ENCODE results near the gene P2RX6. TPM values are rescaled to one million over a fixed set of nuclear protein-coding genes. Genes with fewer than 3 reads are reported as not detected.
A peak's percentile ranks its signal among the peaks of the same experiment; 100 is the strongest.
"Not testable (repeated sequence)": the region's sequence is repeated elsewhere in the genome, so short reads cannot be mapped to it uniquely, and the experiment has no call there.

P2RX6 gene
- total RNA-seq, 2 donors from 2014 or later, result 4.6 to 5.5 TPM

DNA sequence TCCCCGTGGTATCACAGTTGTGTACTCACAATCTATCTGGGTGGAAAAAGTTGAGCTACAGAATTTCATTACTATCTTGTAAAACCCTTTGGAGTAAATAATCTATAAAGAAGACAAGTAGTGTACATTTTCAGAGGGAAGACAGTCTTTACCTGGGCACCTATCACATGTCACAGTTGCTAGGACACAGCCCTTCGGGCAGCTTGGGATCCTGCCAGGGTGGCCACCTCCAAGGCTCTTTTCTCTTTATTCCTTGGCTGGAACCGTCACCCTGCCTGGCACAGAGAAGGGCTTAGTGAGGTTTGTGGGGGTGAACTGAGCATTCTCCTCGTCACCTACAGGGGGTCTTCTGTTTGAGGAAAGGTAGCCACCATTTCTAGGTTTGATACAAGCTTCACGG, 54.4 kb downstream of the P2RX6 start:
- peak; percentile 49 for DNase-seq (ENCODE audit: low spot score)
- Histone ChIP-seq H3K4me1 (replicated peaks) (no peaks in the 10 kb centered on the region), H3K4me3 (no peak overlapping the region), H3K36me3 (no peaks in the 10 kb centered on the region), H3K27ac (no peak overlapping the region), H3K9me3 (no peaks in the 10 kb centered on the region), H3K27me3 (replicated peaks; ENCODE audit: insufficient read depth) (no peaks in the 10 kb centered on the region)
- intact Hi-C loops (cut with DNase I), result no loop called here
- WGBS, result 35% methylated on average over 5 of the region's 5 CpGs
- TF ChIP-seq POLR2AphosphoS5 (IDR thresholded peaks at IDR 0.05) (peak; percentile 70), POLR2A (IDR thresholded peaks at IDR 0.05) (no peak)

DNA sequence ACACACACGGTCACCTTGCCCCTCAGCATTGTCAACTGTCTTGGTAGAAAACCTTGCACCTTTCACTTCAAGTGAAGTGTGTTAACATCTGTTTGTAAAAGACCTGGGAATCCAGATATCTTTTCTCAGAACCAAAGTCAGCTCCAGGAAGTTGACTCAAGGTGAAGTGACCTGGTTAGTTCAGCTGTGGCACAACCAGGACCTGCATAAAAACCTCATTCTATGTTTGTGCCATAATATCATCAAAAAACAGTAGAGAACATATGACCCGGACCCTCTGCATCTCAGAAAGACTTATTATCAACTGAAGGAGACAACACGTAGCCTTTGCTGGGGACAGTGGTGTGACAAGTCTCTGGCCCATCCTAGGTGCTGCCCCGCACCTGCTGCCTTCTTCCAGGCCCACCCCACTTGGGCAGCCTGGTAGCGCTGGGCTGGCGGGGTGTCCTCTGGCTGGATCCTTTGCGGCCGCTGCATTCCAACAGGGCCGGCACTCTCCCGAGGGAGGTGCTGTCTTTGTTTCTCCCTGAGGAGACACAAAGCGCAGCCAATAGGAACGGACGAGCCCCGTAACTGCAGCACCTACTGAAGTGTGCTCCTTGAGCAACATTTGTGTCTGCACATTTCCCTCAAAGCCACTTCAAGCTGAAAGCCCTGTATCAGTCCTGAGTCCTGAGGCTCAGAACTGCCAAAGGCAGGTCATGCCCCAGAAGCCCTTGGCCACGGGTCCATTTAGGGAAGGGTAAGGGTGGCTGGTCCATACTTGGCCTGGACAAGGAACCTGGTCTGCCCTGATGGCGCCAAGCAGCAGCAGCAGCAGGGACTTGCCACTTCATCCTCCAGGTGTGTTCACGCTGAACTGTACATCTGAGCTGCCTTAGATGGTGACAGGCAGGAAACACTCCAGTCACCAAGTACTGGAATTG, 56.0 kb downstream of the P2RX6 start:
- TF ChIP-seq, protein P1, sequence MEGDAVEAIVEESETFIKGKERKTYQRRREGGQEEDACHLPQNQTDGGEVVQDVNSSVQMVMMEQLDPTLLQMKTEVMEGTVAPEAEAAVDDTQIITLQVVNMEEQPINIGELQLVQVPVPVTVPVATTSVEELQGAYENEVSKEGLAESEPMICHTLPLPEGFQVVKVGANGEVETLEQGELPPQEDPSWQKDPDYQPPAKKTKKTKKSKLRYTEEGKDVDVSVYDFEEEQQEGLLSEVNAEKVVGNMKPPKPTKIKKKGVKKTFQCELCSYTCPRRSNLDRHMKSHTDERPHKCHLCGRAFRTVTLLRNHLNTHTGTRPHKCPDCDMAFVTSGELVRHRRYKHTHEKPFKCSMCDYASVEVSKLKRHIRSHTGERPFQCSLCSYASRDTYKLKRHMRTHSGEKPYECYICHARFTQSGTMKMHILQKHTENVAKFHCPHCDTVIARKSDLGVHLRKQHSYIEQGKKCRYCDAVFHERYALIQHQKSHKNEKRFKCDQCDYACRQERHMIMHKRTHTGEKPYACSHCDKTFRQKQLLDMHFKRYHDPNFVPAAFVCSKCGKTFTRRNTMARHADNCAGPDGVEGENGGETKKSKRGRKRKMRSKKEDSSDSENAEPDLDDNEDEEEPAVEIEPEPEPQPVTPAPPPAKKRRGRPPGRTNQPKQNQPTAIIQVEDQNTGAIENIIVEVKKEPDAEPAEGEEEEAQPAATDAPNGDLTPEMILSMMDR (IDR thresholded peaks at IDR 0.05), result no peak
- no peak for TF ChIP-seq POLR2A (IDR thresholded peaks at IDR 0.05)
- no peak for TF ChIP-seq POLR2AphosphoS5 (IDR thresholded peaks at IDR 0.05)
- no peaks in the 10 kb centered on the region for H3K4me1 ChIP-seq (replicated peaks)
- no peak for DNase-seq (ENCODE audit: low spot score)
- WGBS, result 91% methylated on average over 17 of the region's 17 CpGs
- H3K27me3 ChIP-seq (replicated peaks; ENCODE audit: insufficient read depth), result no peaks in the 10 kb centered on the region
- H3K4me3 ChIP-seq, result no peak overlapping the region
- H3K9me3 ChIP-seq, result no peaks in the 10 kb centered on the region
- H3K36me3 ChIP-seq, result no peaks in the 10 kb centered on the region
- intact Hi-C loops (cut with DNase I), result no loop called here
- H3K27ac ChIP-seq, result no peak overlapping the region

DNA sequence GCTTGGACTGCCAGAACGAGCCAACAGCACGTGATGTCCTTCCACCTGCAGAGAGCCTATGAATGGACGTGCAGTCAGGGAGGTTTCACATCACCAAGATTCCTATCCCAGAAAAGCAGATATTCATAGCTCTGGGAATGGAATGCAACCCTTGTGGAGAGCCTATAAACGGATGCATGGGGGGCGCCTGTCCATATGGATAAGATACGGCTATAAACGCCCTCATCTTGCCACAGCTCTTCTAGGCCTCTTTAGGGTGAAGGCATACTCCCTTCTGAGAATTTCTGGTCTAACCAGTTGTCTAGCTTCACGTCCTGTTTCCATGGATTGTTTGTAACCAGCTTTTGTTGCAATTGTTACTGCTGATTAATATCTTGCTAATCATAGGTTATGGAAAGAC, 56.8 kb downstream of the P2RX6 start:
- H3K4me3 ChIP-seq; H3K36me3 ChIP-seq; H3K4me1 ChIP-seq (replicated peaks); H3K9me3 ChIP-seq; H3K27ac ChIP-seq; intact Hi-C loops (cut with DNase I); DNase-seq (ENCODE audit: low spot score); H3K27me3 ChIP-seq (replicated peaks; ENCODE audit: insufficient read depth): not testable (repeated sequence)
- WGBS, result 60% methylated on average over 8 of the region's 8 CpGs

DNA sequence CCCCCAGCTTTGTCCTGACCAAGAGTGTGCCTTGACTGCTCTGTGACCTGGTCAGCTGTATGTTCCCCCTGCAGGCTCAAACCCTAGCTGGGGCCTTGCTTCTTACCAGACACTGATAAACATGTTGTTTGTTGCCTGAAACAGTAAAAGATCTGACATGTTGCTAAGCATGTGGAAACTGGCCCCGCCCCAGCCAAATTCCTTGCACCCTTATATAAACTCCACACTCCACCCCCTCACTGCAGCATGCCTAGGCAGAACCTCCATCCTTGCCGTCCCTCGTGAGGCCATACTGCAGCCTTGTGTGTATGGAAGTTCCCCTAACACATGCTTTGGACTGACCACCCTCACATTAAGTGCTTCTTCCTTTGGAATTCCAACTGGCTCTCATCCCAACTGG, 58.1 kb downstream of the P2RX6 start:
- intact Hi-C loops (cut with DNase I), result no loop called here
- 62% methylated on average over 3 of the region's 3 CpGs for WGBS
- Histone ChIP-seq H3K27ac (no peak overlapping the region), H3K4me1 (replicated peaks) (no peaks in the 10 kb centered on the region), H3K27me3 (replicated peaks; ENCODE audit: insufficient read depth) (no peaks in the 10 kb centered on the region), H3K36me3 (no peaks in the 10 kb centered on the region), H3K9me3 (no peaks in the 10 kb centered on the region), H3K4me3 (no peak overlapping the region)
- no peak for TF ChIP-seq POLR2A (IDR thresholded peaks at IDR 0.05)
- TF ChIP-seq, protein P1 (IDR thresholded peaks at IDR 0.05), result no peak
- no peak for TF ChIP-seq POLR2AphosphoS5 (IDR thresholded peaks at IDR 0.05)
- no peak for DNase-seq (ENCODE audit: low spot score)

DNA sequence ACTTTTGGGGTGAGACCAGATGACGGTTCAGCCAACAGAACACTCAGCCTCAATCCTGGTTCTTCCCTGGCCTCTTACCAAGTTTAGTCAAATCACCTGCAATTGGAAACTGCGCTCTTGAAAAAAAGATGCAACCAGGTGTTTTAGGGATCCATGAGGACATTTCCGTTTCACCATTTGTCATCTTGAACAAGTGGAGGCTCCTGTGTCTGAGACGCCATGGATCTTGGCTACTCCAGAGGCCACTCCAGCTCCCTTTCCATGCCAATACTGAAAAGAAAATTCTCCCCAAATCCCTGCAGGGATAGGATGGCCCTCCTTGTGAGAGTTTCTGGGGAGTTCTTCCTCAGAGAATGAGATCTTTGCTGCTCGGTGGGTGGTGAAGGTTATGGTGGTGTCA, 58.5 kb downstream of the P2RX6 start:
- intact Hi-C loops (cut with DNase I), result no loop called here
- 92% methylated on average over 5 of the region's 5 CpGs for WGBS
- Histone ChIP-seq H3K27ac (no peak overlapping the region), H3K4me3 (no peak overlapping the region), H3K4me1 (replicated peaks) (no peaks in the 10 kb centered on the region), H3K27me3 (replicated peaks; ENCODE audit: insufficient read depth) (no peaks in the 10 kb centered on the region), H3K36me3 (no peaks in the 10 kb centered on the region), H3K9me3 (no peaks in the 10 kb centered on the region)
- no peak for DNase-seq (ENCODE audit: low spot score)
- no peak for TF ChIP-seq POLR2AphosphoS5 (IDR thresholded peaks at IDR 0.05)
- TF ChIP-seq POLR2A (IDR thresholded peaks at IDR 0.05), result no peak
- TF ChIP-seq, protein P1 (IDR thresholded peaks at IDR 0.05), result no peak
